Activated CD4-positive, CD25-positive, alpha-beta regulatory T cell treated with anti-CD3 and anti-CD28 coated beads, Interleukin-2, amount 50 U/mL, for 24 hours (primary cell): ENCODE measurements around the gene ZNF691.
"Not testable (repeated sequence)": the region's sequence is repeated elsewhere in the genome, so short reads cannot be mapped to it uniquely, and the experiment has no call there.

Experiments used
- ATAC-seq, 2 donors: fragments of 150-1000 bp; cut with Tn5 transposase; one replicate each; pipeline ENCODE4 v1.10.0; 2021; ENCODE audit warnings: mild to moderate bottlenecking in 1 of 2, moderate library complexity in 1 of 2

ZNF691 gene

DNA sequence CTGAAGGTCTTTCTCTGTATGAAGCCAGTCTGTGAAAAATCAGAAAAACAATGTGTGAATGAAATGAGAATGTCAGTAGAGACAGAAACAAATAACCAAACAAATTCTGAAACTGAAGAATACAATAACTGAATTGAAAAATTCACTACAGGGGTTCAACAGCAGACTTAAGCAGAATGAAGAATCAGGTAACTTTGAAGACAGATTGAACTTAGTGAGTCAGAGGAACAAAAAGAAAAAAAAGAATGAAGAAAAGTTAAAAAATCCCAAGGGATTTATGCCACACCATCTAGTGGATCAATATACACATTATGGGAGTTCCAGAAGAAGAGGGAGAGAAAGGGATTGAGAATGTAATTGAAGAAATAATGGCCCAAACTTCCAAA, 14.6 kb downstream of the ZNF691 start:
- ATAC-seq = no peak

DNA sequence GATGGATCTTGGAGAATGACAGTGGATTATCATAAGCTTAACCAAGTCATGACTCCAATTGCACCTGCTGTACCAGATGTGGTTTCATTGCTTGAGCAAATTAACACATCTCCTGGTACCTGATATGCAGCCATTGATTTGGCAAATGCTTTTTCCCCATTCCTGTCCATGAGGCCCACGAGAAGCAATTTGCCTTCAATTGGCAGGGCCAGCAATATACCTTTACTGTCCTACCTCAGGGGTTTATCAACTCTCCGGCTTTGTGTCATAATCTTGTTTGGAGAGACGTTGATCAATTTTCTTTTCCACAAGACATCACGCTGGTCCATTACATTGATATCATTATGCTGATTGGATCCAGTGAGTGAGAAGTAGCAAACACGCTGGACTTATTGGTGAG, 20.1 kb downstream of the ZNF691 start:
- ATAC-seq = no peak

DNA sequence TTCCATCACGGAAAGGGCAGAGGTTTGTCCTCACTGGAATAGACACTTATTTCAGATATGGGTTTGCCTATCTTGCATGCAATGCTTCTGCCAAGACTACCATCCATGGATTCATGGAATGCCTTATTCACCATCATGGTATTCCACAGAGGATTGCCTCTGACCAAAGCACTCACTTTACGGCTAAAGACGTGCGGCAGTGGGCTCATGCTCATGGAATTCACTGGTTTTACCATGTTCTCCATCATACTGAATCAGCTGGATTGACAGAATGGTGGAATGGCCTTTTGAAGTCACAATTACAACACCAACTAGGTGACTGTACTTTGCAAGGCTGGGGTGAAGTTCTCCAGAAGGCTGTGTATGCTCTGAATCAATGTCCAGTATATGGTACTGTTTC, 22.1 kb downstream of the ZNF691 start:
- ATAC-seq = not testable (repeated sequence)

DNA sequence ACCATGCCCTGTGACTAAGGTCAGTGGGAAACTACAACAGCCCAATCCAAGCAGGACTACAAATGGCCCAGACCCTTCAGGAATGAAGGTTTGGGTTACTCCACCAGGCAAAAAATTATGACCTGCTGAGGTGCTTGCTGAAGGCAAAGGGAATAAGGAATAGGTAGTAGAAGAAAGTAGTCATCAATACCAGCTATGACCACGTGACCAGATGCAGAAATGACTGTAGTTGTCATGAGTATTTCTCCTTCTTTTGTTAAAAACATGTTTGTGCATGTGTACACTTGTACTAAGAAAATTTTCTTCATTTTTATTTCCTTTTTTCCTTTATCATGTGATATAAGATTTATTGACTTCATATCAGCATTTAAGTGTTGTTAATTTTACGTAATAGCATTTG, 22.8 kb downstream of the ZNF691 start:
- ATAC-seq = not testable (repeated sequence)

DNA sequence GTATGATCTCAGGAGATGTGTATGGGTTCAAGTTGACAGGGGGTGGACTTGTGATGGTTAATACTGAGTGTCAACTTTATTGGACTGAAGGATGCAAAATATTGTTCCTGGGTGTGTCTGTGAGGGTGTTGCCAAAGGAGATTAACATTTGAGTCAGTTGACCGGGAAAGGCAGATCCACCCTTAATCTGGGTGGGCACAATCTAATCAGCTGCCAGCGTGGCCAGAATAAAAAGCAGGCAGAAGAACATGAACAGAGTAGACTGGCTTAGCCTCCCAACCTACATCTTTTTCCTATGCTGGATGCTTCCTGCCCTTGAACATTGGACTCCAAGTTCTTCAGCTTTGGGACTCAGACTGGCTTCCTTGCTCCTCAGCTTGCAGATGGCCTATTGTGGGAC, 23.3 kb downstream of the ZNF691 start:
- ATAC-seq = not testable (repeated sequence)

DNA sequence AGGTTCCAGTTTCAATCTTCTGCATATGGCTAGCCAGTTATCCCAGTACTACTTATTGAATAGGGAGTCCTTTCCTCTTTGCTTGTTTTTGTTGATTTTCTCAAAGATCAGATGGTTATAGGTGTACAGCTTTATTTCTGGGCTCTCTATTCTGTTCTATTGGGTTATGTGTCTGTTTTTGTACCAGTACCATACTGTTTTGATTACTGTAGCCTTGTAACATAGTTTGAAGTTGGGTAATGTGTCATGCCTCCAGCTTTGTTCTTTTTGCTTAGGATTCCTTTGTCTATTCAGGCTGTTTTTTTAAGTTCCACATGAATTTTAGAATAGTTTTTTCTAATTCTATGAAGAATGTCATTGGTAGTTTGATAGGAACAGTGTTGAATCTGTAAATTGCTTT, 26.7 kb downstream of the ZNF691 start:
- ATAC-seq = not testable (repeated sequence)

DNA sequence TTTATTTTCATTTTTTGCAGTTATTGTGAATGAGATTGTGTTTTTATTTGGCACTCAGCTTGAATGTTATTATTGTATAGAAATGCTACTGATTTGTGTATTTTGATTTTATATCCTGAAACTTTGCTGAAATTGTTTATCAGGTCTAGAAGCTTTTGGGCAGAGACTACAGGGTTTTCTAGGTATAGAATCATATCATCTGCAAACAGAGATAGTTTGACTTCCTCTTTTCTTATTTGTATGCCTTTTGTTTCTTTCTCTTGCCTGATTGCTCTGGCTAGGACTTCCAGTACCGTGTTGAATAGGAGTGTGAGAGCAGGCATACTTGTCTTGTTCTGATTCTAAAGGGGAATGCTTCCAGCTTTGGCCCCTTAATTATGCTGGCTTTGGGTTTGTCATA, 27.3 kb downstream of the ZNF691 start:
- no peak for ATAC-seq

DNA sequence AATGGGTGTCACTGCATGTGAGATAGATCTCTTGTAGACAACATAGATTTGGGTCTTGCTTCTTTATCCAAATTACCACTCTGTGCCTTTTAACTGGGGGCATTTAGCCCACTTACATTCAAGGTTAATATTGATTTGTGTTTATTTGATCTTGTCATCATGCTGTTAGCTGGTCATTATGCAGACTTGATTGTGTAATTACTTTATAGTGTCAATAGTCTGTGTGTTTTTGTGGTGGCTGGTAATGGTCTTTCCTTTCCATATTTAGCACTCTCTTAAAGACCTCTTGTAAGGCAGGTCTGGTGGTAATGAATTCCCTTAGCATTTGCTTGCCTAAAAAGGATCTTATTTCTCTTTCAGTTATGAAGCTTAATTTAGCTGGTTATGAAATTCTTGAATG, 29.6 kb downstream of the ZNF691 start:
- ATAC-seq = no peak

DNA sequence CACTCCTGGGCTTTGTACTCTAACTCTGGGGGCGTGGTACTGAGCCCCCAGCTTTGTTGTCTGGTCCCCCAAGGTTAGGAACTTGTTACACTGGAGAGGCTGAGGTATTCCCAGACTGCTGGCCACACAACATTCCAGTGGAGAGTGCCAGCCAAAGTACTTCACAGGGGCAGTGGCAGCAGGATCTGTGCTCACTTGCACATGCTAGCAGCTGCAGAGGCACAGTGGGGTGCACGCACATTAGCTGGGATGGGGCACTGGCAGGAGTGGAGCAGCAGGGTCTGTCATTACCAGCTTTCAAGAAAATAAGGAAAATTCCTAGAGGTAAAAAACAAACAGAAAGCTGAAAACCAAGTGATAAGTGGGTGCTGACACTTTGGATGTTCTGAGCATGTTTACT, 31.0 kb downstream of the ZNF691 start:
- no peak for ATAC-seq

DNA sequence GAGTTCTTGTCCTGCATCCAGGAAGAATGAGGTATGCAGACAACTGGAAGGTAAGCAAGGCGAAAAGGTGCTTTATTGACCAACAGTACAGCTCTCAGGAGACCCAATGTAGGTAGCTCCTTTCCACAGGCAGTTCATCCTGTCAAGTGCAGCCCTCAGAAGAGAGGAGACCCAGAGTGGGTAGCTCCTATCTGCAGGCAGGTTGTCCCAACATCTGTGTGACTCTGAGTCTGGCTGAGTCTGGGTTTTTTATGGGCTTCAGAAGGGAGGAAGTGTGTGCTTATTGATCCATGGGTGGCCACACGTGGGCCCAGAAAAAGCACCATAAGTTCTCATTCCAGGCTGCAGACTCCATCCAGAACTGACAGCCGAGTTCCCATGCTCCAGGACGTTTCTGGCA, 34.0 kb downstream of the ZNF691 start:
- no peak for ATAC-seq

DNA sequence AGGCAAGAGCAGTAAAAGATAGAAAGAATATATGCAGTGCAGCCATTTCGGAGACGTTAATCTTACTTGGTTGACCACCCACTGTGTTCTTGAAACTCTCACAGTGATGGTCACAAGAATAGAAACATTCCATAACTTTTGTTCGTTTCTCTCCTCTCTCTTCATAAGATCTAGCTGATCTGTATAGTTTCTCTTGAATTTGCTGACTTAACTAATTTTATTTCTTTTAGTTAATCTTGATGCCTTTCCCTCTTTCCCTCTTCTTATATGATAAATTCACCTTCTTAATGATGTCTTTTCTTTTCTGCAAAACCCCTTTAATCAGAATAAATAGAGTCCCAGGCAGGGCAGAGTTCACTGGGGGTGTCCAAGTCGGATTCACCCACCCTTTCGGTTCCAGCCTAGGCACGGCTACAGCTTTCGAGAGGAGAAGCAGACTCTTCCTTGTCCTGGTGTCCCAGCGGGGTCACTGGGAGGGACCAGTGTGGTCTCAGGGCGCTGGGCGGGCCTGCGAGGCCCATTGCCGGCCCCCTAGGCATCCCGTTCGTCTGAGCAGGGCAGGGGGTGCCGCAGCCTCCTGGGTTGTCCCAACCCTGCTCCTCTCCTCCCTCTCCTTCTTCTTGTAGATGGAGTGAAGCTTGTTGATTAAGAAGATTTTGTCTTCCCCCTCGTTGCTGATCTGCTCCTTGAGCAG, 39.8 kb downstream of the ZNF691 start:
- no peak for ATAC-seq

DNA sequence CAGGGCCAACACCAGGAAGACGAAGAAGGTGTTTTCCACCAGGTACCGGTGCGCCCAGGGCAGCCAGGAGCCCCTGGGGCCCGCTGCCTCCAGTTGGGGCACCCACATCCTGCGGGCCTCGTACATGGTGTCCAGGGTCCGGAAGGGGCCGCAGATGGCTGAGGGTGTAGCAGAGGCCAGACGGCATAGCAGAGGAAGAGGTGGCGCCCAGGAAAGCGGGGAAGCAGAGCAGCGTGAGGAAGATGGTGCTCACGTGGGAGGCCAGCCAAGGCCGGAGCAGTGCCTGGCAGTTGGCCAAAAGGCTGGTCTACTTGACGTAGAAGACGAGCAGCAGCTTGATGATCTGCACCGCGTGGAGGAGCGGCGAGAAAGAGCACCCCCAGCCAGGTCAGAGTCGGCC, 40.4 kb downstream of the ZNF691 start:
- no peak for ATAC-seq

DNA sequence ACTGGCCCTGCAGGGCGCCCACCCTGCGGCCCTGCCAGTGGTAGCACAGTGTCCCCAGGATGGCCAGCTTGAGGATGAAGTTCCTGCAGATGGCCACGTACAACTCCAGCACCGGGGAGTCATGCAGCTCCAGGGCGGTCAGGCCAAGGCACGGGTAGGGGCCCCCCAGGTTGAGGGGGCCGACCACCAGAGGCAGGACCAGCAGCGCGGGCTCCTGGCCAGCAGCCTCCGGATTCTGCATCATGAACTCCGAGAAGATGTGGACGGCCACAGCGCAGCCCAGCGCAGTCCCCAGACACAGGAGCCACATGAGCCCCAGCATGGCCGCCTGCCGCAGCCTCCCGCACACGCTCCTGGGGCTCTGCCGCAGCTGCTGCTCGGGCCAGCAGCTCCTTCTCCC, 41.0 kb downstream of the ZNF691 start:
- ATAC-seq = no peak

DNA sequence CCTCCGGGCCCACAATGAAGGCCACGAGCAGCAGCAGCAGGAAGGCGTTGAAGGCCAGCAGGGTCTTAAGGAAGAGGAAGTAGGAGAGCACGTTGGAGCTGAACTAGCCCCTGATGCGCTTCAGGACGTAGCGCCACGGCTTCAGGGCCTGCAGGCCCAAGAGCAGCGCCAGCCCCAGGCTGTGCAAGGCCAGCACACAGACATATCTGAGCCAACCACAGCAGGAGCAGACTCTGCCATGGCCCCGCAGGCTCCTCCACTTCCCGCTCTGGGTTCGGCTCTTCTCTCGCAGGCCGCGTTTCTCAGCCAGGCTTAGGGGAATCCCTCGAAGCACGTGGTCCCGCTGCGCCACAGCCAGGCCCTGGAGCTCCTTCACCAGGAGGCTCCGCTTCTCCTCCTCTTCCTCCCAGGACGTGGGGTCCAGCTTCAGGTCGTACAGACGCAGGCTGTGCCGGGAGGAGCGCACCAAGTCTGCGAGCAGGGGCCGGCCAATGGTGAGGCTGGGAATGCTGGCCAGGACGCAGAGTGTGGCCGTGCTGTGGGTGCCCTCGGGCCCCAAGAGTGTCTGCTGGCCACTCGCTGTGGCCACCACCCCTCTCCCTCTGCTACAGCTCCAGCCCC, 41.7 kb downstream of the ZNF691 start:
- no peak for ATAC-seq

DNA sequence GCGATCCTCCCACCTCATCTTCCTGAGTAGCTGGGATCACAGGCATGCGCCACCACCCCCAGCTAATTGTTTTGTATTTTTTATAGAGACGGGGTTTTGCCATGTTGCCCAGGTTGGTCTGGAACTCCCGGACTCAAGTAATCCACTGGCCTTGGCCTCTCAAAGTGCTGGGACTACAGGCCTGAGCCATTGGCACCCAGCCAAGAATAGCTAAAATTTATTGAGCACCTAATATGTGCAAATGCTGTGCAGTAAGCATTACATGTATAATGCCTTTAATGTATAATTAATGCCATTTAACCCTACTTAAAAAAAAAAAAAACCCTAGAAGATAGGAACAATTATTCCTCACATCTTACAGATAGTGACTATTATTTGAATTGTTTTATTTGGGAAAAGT, 42.9 kb downstream of the ZNF691 start:
- no peak for ATAC-seq

DNA sequence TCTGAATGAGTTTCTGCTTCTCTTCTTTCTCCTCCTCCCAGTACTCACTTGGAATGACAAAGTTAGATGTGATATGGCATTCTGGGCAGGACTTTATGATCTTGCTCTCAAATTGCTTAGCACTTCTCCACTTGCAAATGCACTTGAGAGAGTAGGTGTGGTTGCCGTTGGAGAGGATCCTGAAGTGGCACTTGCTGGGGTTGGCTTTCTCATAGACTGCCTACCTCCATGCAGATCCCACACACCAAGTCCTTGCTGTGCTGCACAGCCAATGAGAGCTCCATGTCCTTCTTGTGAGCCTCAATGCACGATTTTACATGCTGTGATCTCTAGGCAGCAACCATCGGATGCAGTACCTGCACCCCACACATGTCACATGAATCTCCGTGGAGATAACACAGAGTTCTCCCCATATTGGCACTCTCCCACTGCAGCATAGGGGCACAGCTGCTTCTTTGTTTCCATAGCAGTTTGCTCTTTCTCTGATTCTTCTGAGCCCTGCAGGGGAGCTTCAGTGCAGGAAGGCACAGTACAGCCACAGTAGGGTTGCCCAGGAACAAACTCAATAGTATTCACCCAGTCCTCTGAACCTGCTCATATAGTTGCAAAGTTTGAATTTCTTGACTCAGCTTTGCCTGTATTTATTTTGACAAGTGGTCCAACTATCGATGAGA, 45.2 kb downstream of the ZNF691 start:
- ATAC-seq = no peak

DNA sequence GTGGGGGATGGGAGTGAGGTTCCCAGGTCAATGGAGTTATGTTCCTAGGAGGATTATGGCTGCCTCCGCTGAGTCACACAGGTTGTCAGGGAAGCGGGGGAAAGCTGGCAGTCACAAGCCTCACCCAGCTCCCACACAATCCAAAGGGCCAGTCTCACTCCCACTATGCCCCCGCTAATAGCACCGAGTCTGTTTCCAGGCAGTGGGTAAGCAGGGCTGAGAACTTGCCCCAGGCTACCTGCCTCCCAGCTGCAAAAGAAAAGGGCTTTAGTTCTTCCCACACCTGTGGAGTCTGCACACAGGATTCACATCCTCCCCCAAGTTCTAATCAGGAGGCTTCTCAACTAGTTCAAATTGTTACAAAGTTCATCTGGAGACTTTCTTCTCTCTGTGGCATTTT, 53.5 kb downstream of the ZNF691 start:
- ATAC-seq = not testable (repeated sequence)
